Subcutaneous abdominal adipose tissue (tissue), 5 donors: ENCODE results near the gene GALNT1.
A peak's percentile ranks its signal among the peaks of the same experiment; 100 is the strongest.
"Not testable (repeated sequence)": the region's sequence is repeated elsewhere in the genome, so short reads cannot be mapped to it uniquely, and the experiment has no call there.

ENCODE experiments used
- H3K27ac ChIP-seq: one replicate; pipeline ENCODE4 v1.7.0; 2013; ENCODE audit warnings: low read depth, mild to moderate bottlenecking, inconsistent platforms, low read length, moderate library complexity
- H3K27me3 ChIP-seq, 5 donors: one replicate each; pipeline ENCODE4 v1.7.0; 2013; ENCODE audit warnings: low read length in 5 of 5, inconsistent platforms in 1 of 5; ENCODE audit not compliant: control insufficient read depth in 5 of 5, insufficient read depth in 4 of 5
- H3K36me3 ChIP-seq, 5 donors: one replicate each; pipeline ENCODE4 v1.7.0; 2013; ENCODE audit warnings: low read length in 5 of 5; ENCODE audit not compliant: control insufficient read depth in 5 of 5, insufficient read depth in 5 of 5
- H3K4me1 ChIP-seq, 5 donors: one replicate each; pipeline ENCODE4 v1.7.0; 2013; ENCODE audit warnings: low read length in 5 of 5, mild to moderate bottlenecking in 3 of 5, moderate library complexity in 1 of 5; ENCODE audit not compliant: control insufficient read depth in 5 of 5, insufficient read depth in 5 of 5
- H3K4me3 ChIP-seq, 5 donors: one replicate each; pipeline ENCODE4 v1.7.0; 2013; ENCODE audit warnings: low read length in 5 of 5, low read depth in 1 of 5
- H3K9ac ChIP-seq, 5 donors: one replicate each; pipeline ENCODE4 v1.7.0; 2013; ENCODE audit warnings: low read length in 5 of 5, mild to moderate bottlenecking in 4 of 5, moderate library complexity in 3 of 5
- H3K9me3 ChIP-seq, 5 donors: one replicate each; pipeline ENCODE4 v1.7.0; 2013; ENCODE audit warnings: low read length in 5 of 5; ENCODE audit not compliant: control insufficient read depth in 5 of 5
- donor health status: healthy.
- donor health status: healthy.
- donor health status: healthy.
- donor health status: healthy.
- donor health status: healthy.

The GALNT1 gene

DNA sequence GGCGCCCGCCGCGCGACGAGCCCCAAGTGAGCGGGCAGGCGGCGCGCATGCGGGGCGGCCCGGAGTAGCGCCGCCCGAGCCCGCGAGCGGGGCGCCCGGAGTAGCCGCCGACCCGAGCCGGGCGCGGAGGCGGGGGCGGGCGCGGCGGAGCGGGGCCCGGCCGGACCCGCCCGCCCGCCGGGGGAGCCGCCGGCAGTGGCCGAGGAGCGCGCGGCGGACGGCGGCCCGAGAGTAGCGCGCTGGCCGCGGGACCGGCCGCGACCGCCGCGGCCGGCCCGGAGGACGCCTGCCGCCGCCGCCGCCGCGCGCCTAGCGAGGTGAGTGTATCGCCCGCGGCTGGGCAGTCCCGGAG, at the start of gene GALNT1:
Gene GALNT1, plus strand, starts transcription at position 195 of the 352 bp plus-strand sequence. CDS start 72,923 bp downstream, outside the sequence.
- Histone ChIP-seq H3K4me3 (peak within 1 kb of the TSS; percentile 79 to 82 (median 80)), H3K27me3 (no peaks in the 10 kb centered on the region), H3K36me3 (no peaks in the 10 kb centered on the region), H3K9ac (peak within 1 kb of the TSS; percentile 42 to 91 (median 86)), H3K27ac (peak within 1 kb of the TSS; percentile 84), H3K9me3 (no peaks in the 10 kb centered on the region), H3K4me1 (peaks cover 0 to 30% (median 26%) of the 10 kb centered on the region in 5 donors)

DNA sequence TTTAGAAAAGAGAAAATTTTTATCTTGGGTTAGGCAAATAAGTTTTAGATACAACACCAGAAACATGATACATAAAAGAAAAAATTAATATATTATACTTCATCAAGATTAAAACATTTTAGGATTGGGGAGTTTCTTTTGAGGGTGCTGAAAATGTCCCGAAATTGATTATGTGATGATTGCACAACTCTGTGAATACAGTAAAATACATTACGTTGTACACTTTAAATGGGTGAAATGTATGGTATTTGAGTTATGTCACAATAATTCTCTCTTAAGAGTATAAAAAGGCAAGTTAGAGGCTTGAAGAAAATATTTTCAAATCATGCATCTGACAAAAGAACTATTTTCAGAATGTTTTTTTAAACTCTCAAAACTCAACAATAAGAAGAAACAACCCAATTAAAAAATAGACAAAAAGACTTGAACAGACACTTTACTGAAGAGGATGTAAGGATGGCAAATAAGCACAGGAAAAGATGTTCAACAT, 47.6 kb upstream of the GALNT1 start:
- no peak overlapping the region for H3K27ac ChIP-seq
- H3K9me3 ChIP-seq, result peaks cover 0 to 4% (median 4%) of the 10 kb centered on the region in 5 donors
- no peak overlapping the region for H3K4me3 ChIP-seq
- no peaks in the 10 kb centered on the region for H3K27me3 ChIP-seq
- no peaks in the 10 kb centered on the region for H3K36me3 ChIP-seq
- H3K4me1 ChIP-seq, result no peaks in the 10 kb centered on the region
- no peak overlapping the region for H3K9ac ChIP-seq

DNA sequence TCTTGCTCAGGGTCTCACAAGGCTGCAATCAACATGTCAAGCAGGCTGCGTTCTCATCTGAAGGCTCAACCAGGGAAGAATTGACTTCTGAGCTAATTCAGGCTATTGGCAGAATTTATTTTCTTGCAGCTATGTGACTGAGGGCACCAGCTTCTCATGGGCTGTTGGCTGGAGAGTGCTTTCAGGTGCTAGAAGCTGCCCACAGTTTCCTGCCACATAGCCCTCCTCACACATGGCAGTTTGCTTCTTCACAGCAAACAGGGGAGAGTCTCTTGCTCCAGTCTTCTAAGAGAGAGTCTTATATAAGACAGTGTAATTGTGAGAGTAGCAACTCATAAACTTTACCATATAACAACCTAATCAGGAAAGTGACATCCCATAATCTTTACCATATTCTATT, 46.2 kb upstream of the GALNT1 start:
- Histone ChIP-seq H3K36me3 (no peaks in the 10 kb centered on the region), H3K9me3 (peaks cover 0 to 4% (median 4%) of the 10 kb centered on the region in 5 donors), H3K4me3 (no peak overlapping the region), H3K4me1 (no peaks in the 10 kb centered on the region), H3K27ac (no peak overlapping the region), H3K9ac (no peak overlapping the region), H3K27me3 (no peaks in the 10 kb centered on the region)

DNA sequence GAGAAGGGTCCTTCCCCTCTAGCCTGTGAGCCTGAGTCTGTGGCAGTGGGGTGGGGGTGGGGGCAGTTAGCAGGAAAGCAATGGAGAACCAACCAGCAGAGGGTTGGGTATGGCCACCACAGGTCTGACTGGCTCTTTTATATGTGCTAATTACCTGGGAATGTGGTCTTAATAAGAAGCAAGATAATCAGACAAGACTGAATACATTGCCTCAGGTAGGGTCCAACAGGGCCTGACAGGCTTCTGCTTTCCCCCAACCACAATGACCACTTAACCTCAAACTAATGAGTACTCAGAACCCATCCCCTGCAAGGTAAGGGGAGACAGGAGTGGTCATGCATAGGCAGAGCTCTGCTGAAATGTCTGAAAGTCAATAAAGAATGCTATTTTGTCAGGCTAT, 39.2 kb upstream of the GALNT1 start:
- H3K4me3 ChIP-seq, result no peak overlapping the region
- no peak overlapping the region for H3K9ac ChIP-seq
- H3K9me3 ChIP-seq, result peaks cover 0 to 3% (median 0%) of the 10 kb centered on the region in 5 donors
- no peaks in the 10 kb centered on the region for H3K36me3 ChIP-seq
- H3K4me1 ChIP-seq, result no peaks in the 10 kb centered on the region
- H3K27me3 ChIP-seq, result no peaks in the 10 kb centered on the region
- no peak overlapping the region for H3K27ac ChIP-seq

- Histone ChIP-seq H3K27me3 (no peaks in the 10 kb centered on the region), H3K4me1 (no peaks in the 10 kb centered on the region), H3K36me3 (no peaks in the 10 kb centered on the region), H3K9ac (no peak overlapping the region), H3K27ac (no peak overlapping the region), H3K4me3 (no peak overlapping the region), H3K9me3 (no peaks in the 10 kb centered on the region)
Measured at GRCh38 chr18:35547008-35547605, 34.4 kb upstream of the GALNT1 start.

DNA sequence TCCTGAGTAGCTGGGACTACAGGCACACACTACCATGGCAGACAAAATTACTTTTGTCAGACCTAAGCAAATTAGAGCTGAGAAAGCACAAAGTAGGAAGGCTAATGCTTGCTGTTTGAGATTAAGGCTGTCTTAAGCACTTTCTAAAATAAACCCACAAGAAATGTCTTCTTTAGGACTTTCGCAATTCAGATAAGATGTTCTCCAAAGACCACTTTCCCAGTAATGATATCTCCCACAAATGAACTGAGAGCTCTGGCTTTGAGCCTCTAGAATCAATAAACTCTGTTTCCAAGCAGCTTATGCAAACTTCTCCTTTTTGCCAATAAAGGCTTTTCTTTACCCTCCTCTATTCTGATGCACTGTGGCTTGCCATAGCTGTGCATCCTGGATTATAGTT, 32.0 kb upstream of the GALNT1 start:
- no peak overlapping the region for H3K9ac ChIP-seq
- H3K27me3 ChIP-seq, result no peaks in the 10 kb centered on the region
- H3K4me1 ChIP-seq, result no peaks in the 10 kb centered on the region
- no peak overlapping the region for H3K4me3 ChIP-seq
- H3K9me3 ChIP-seq, result no peaks in the 10 kb centered on the region
- H3K27ac ChIP-seq, result no peak overlapping the region
- no peaks in the 10 kb centered on the region for H3K36me3 ChIP-seq

GRCh38 chr18:35553300-35553699, 28.2 kb upstream of the GALNT1 start:
- no peak overlapping the region for H3K27ac ChIP-seq
- no peaks in the 10 kb centered on the region for H3K4me1 ChIP-seq
- H3K27me3 ChIP-seq, result no peaks in the 10 kb centered on the region
- no peaks in the 10 kb centered on the region for H3K36me3 ChIP-seq
- H3K9ac ChIP-seq, result no peak overlapping the region
- no peaks in the 10 kb centered on the region for H3K9me3 ChIP-seq
- no peak overlapping the region for H3K4me3 ChIP-seq

GRCh38 chr18:35555538-35555937, 26.0 kb upstream of the GALNT1 start:
- H3K27ac ChIP-seq, H3K4me1 ChIP-seq, H3K4me3 ChIP-seq, H3K36me3 ChIP-seq, H3K9me3 ChIP-seq, H3K27me3 ChIP-seq, H3K9ac ChIP-seq: not testable (repeated sequence)

DNA sequence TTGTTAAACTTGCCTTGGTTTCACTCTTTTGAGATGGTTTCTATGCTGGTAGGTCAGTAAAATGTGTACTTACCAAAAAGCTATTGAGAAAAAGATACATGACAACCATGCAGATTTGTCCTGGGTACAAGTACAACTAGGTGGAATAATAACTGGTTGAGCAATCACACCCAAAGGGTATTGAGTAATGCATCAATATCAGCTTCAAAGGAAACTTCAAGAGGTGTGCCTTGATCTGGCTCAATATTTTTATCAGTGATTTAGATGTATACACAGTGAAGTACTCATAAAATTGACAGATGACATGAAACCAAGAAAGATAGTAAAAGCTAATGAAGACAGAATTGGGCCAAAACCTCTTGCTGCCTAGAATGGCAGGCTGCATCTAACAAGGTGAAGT, 21.7 kb upstream of the GALNT1 start:
- Histone ChIP-seq H3K27ac (no peak overlapping the region), H3K9ac (no peak overlapping the region), H3K4me1 (no peaks in the 10 kb centered on the region), H3K27me3 (no peaks in the 10 kb centered on the region), H3K9me3 (no peaks in the 10 kb centered on the region), H3K36me3 (no peaks in the 10 kb centered on the region), H3K4me3 (no peak overlapping the region)

GRCh38 chr18:35564795-35565453, 16.6 kb upstream of the GALNT1 start:
- Histone ChIP-seq H3K4me1 (no peaks in the 10 kb centered on the region), H3K9ac (no peak overlapping the region), H3K27ac (no peak overlapping the region), H3K4me3 (no peak overlapping the region), H3K9me3 (no peaks in the 10 kb centered on the region), H3K36me3 (no peaks in the 10 kb centered on the region), H3K27me3 (no peaks in the 10 kb centered on the region)
